Activated naive CD4-positive, alpha-beta T cell treated with anti-CD3 and anti-CD28 coated beads, Interleukin-2, amount 10 ng/mL, durations not matched to agents 5 hours and 36 hours (primary cell): ENCODE measurements around the gene ABI1. TPM values are rescaled to one million over a fixed set of nuclear protein-coding genes. Genes with fewer than 3 reads are reported as not detected.

Experiments
- total RNA-seq, 2 experiments: library from RNA; stranded (reverse); gene quantifications; one replicate each; pipeline ENCODE4 v1.2.3, GENCODE V29; 2021

The ABI1 gene
- total RNA-seq, result 10 to 100 TPM; 56.8 to 58.6 TPM

GRCh38 chr10:26860443-26861204, at the start of gene ABI1:
TSS of gene ABI1 (minus strand) at chr10:26860958. CDS start at chr10:26860863, 95 bp downstream.

GRCh38 chr10:26697163-26697921, 163.4 kb downstream of the ABI1 start, which contains the start of gene PDSS1:
TSS of gene PDSS1 (plus strand) at chr10:26697701. CDS start at chr10:26697712, 11 bp downstream.

Other genes with a start within 250 kb of the ABI1 start
- gene PDSS1, start 163.3 kb downstream of the ABI1 start, total RNA-seq, result 1 to 10 TPM; 7.2 to 8.9 TPM
- 1 to 10 TPM; 7.9 to 8.2 TPM for gene ANKRD26, start 239.5 kb upstream of the ABI1 start, total RNA-seq